Measurements from ENCODE around the gene OXSR1.
A peak's percentile ranks its signal among the peaks of the same experiment; 100 is the strongest.

DNA sequence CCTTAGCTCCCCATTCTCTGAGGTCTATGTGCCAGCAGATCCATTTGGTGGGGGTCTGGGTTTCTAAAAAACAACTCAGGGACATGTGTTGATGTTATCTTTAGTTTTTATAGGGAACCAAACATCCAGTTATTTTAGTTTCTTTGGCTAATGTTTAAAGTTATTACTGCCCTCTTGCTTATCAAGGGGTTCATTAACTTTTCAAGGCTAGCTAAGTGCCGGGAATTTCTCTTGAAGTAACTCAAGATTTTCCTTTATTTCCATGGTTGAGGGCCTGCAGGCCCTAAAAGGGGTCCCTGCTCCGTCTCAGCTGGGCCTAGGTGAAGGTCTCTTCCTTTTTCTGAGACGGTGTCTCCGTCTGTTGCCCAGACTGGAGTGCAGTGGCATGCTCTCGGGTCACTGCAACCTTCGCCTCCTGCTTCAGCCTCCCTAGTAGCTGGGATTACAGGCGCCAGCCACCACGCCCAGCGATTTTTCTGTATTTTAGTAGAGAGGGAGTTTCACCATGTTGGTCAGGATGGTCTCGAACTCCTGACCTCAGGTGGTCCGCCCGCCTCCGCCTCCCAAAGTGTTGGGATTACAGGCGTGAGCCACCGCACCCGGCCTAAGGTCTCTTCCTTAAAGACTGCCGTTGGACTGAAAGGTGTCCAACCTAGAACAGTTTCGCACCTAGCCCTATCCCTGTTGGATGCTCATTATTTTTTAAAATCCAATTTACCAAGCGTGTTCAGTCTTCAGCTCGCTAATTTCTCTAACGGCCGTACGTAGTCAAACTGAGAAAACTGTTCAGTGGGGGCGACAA, 1.3 kb upstream of the OXSR1 start:
- TF ChIP-seq CTCF (IDR thresholded peaks at IDR 0.05), result peak in 1 of 4 experiments; percentile 0
- no peak for TF ChIP-seq POLR2A (IDR thresholded peaks at IDR 0.05)

All from uterus (tissue), 2 donors.